Stimulated activated CD8-positive, alpha-beta memory T cell treated with anti-CD3 and anti-CD28 coated beads, Interleukin-2, amount 100 ng/mL, for 1 hour (primary cell): ENCODE results near the gene SLC25A20.
"Not testable (repeated sequence)": the region's sequence is repeated elsewhere in the genome, so short reads cannot be mapped to it uniquely, and the experiment has no call there.

Experiments used
- DNase-seq, 2 donors: peaks; one replicate each; pipeline ENCODE4 v3.0.0-alpha.2; 2020; ENCODE audit warnings: low read depth in 2 of 2

The SLC25A20 gene, protein sequence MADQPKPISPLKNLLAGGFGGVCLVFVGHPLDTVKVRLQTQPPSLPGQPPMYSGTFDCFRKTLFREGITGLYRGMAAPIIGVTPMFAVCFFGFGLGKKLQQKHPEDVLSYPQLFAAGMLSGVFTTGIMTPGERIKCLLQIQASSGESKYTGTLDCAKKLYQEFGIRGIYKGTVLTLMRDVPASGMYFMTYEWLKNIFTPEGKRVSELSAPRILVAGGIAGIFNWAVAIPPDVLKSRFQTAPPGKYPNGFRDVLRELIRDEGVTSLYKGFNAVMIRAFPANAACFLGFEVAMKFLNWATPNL

DNA sequence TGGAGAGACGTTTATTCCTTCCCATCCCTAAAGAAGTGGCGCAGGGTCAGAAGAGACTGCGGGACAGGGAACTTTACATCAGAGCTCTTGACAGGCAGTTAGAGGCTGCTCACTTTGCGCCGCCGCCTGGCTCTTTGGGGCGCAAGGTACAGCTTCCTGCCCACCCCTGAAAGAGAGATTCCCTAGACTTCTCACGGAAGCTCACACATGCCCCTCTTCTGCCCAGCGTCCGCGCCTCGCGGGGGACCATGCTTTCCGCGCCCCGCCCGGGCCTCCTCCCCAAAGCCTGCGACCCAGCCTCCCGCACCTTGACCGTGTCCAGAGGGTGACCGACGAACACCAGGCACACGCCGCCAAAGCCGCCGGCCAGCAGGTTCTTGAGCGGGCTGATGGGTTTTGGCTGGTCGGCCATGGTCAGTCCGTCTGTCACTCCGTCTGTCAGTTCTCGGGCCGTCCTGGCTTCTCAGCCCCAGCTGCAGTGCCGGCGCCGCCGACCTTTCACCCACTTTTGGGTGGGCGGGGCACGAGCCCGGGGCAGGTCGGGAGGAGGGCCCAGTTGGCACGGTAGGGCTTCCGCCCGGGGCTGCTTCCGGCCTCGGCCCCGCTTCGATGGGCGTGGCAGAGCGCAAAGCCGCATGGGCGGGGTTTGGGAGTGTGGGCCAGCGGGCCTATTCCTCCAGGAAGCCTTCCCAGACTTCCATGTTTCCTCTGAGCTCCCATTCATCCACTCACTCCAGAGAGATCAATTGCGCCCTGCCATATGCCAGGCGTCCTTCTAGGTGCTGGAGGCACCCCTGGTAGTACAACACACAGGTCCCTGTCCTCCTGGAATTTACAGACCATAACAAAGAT lies at the start of gene SLC25A20:
Gene SLC25A20 (minus strand): TSS at position 500 of the 852 bp plus-strand sequence. CDS start 88 bp downstream, at position 412.
- DNase-seq, result peak; percentile 79 to 83

DNA sequence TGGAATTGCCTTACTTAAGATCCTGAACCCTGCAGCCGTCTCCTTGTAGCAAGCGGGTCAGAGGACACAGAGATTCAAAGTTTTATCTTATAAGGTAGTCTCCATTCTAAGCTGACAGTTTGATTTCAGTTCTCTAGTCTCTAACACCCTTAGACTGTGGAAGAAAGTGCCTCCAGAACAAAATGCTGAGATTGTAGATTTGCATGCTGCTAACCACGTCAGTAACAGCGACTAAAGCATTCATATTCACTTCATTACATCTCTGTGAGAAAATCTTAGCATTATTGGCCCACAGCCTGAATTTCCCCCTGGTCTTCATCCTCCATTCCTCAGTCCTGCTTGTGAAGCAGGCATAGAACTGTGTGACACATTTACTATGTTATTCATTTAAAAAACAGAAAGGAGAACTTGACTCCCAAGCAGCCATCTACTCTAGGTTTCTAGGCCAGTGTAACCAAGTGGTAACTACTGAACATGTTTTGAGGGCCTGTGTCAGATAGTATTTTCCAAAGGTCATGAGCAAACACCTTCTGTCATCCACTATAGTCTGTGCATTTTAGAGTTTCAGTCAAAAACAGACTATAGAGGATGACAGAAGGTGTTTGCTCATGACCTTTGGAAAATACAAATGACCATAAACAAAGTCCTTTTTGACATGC lies 47.3 kb upstream of the SLC25A20 start:
- no peak for DNase-seq

DNA sequence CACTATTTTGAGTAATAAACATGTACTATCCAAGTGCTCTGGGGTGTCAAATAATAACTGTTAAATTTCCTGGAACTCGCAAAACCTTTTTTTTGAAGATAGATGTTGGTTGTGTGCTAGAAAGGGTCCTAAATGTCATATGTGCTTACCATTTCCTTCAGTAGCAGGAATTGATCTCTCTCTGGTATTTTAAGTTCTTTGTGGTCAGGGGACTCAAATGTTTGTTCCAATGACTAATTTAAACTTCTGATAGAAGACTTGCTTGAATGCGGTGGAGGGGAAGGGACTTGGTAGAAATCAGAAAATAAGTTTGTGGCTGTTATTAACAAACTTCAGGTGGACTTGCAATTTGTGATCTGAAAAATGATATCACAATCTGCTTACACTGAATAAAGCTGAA lies 46.8 kb upstream of the SLC25A20 start:
- DNase-seq, result no peak

DNA sequence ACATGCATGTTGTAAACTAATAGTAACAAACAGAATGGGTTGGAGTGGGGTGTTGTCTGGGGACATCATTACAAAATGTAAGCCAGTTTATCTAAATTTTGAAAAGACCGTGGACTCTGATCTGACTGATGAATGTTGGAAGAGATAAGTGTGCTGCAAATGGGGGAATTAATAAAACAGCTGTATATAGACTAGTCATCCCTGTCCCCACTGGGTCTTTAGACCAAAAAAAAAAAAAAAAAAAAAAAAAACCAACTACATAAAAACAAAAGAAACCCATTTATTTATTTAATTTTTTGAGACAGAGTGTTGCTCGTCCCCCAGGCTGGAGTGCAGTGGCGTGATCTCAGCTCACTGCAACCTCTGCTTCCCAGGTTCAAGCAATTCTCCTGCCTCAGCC lies 40.0 kb upstream of the SLC25A20 start:
- no peak for DNase-seq

DNA sequence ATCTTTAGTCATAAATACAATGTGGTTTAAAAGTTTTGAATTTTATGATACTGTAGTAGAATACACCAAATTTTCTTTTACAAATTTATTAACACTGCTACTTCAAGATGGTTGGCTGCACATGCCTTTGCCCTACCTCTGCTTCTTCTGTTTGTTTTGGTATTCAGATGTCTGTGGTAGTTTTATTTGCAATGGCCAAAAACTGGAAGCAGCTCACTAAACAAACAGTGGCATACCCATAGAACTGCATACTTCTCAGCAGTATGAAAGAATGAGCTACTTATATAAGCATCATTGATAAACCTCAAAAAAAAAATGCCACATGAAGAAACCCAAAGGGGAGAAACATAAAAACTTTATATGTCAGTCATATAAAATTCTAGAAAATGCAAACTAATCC lies 39.5 kb upstream of the SLC25A20 start:
- no peak for DNase-seq

DNA sequence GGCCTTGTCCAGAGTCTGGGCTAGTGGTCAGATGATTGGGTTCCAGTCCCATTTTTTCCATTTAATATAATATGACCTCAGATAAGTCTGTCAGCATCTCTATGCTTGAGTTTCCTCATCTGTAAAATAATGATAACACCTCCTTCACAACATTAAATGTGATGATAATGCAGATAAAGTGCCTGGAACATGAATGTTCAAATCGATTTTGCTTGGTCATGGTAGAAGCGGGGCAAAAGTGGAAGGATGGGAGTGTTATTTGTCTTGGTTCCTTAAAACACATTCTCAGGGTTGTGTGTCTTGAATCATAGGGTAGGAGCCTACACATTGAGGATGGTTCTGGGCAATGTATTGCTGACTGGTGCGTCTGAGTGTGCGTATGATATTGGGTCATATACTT lies 36.8 kb upstream of the SLC25A20 start:
- DNase-seq, result no peak

DNA sequence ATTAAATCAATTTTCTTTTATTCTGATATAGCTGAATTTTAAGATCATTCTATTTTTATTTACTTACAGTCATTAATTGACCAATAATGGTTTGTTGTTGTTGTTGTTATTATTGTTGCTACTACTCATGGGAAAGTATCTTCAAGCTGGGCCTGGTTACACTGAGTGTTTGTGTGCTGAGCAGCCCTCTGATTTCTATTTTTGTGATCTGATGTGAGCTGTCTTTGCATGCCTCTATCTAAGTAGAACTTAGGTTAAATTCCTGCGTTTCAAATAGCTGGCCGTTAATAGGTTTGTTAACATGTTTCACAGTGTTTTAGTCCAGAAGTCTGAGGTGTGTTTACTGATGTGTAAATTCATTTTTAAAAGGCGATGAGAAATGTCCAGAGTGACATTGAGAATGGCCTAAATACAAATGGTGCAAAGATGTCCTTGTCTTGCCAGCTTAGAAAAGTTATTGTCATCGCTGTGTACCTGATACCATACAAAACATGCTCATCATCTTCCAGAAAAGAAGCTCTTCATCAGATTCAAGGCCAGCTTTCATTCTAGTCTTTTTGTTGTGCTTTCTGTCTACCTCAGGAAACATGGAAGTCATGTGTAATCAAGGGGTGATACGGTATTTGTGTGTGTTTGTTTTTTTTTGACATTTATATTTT lies 35.8 kb upstream of the SLC25A20 start:
- DNase-seq, result no peak

DNA sequence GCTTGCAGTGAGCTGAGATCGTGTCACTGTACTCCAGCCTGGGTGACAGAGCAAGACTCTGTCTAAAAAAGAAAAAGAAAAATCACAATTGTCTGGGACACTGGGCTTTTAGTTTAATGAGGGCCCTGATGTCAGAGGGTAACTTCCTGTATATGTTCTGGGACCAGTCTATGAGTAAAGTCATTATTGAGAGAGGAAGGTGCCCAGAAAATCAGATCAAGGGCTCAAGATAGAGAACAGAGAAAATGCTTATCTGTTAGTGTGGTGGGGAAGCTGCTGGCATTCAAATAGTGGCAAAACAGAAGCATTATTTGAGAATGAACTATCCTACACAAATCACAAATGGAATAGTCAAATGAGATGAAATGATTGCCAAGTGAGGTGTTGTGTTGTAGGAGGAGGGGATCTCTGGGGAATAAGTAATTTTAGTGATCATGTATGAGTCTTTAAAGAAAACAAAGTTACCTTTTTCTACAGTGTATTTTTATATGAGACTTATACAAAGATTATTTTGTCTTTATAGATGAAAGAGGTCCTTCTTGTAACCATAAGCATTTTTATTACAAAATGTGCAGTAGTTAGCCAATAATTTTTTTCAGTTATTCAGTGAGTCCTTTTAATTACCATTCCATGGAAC lies 33.4 kb upstream of the SLC25A20 start:
- DNase-seq, result no peak

DNA sequence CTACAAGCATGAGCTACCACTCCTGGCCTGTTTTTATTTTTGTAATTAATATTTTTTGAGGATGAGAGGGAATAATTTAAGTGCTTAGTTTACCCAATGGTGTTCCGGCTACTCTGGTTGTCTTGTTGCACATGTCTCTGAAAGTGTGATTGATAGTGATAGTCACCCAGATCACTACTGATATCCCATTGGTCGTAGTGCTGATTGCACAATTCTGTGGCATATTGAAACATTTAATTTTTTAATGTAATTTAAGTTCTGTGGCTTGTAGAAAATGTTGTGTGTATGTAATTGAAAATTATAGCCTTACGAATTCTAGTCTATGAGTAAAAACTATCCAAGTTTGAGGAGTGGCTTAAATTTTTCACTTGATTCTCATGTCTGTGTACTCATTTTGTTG lies 31.9 kb upstream of the SLC25A20 start:
- DNase-seq, result no peak

DNA sequence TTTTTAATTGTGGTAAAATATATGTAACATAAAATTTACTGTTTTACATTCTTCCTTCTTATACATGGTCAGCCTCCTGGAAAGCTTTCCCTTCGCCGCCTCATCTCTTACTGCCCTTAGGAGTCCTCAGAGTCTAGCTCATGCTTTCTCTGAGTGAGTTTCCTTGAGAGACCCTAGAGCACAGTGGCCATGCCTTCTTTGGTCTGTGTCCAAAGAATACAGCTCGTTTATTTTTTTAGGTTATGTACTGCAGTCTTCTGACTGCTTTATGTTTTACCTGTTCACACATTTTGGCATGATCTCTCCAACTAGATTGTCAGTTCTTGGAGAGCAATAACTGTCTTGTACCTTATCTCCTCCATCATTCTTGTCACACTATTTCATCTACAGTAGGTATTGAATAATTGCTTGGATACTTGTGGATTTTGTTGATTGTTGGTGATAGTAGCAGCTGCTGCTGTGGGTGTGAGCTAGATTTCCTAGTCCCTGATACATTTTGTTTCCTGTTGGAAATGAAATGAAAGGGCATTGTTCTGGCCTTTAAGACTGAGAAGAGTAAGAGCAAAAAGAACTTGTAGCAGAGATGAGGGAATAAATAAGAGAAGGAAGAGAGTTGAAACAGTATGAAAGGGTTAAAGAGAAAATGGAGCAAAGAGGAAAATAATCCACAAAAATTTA lies 30.8 kb upstream of the SLC25A20 start:
- no peak for DNase-seq

DNA sequence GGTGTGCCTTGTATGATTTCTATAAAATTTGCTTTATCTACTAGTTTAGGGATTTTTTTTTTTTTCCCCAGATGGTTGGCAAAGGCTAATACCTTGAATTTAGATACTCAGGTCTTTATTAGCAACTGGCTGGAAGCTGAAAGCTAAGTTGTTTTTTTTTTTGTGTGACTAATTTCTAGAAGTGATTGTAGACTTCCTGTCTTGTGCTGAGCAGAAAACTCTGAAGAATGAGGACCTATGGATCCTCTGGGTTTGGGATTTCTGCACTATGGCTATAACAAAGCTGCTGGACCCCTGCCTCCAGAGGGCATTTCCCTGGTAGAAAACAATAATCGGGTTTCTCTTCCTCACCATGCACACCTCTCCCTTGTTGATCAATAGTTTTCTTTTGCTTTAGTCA lies 30.0 kb upstream of the SLC25A20 start:
- no peak for DNase-seq

DNA sequence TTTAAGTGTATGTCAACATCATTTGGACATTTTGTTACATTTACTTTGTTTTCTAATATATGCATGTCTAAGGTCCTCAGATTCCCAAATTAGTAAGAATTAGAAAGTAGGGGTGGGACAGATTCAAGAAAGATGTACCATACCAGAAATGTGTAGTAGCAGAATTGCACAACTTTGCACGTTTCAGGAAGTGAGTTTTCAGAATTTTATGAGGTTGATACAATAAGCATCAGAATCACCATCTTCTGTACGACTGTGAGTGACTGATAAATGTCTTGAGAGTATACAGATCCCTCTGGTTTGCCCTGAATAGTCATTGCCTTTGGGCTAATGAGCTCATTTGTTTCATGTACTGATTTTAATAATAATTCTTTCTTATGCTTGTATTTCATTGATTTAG lies 29.2 kb upstream of the SLC25A20 start:
- DNase-seq, result no peak

DNA sequence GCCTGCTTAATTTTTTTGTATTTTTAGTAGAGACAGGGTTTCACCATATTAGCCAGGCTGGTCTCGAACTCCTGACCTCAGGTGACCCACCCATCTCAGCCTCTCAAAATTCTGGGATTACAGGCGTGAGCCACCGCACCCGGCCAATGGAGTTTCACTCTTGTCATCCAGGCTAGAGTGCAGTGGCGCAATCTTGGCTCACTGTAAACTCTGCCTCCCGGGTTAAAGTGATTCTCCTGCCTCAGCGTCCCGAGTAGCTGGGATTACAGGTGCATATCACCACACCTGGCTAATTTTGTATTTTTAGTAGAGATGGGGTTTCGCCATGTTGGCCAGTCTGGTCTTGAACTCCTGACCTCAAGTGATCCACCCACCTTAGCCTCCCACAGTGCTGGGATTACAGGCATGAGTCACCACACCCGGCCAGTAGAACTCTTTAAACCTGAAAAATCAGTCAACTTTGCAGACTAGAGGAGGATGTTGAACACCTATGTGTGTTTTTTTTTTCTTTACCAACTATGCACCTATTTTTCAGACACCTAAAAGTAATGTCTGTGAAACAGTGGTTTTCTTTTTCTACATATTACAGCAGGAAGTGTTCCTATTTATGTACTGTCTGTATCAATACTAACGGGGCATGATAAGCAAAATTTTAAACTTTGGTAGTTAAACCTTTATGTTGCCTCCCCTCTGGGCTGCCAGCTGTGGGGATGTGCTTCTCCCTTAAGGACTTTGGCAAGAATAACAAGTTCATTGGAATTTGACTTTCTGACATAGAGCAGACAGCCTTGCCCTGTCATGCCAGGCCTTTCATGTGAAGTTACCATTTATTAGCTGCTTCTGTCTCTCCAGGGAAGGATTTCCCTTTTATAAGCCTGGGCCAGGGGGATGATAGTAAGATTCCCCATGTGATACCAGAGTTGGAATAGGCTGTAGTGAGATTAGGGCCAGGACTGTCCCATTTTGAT lies 28.0 kb upstream of the SLC25A20 start:
- DNase-seq, result no peak

DNA sequence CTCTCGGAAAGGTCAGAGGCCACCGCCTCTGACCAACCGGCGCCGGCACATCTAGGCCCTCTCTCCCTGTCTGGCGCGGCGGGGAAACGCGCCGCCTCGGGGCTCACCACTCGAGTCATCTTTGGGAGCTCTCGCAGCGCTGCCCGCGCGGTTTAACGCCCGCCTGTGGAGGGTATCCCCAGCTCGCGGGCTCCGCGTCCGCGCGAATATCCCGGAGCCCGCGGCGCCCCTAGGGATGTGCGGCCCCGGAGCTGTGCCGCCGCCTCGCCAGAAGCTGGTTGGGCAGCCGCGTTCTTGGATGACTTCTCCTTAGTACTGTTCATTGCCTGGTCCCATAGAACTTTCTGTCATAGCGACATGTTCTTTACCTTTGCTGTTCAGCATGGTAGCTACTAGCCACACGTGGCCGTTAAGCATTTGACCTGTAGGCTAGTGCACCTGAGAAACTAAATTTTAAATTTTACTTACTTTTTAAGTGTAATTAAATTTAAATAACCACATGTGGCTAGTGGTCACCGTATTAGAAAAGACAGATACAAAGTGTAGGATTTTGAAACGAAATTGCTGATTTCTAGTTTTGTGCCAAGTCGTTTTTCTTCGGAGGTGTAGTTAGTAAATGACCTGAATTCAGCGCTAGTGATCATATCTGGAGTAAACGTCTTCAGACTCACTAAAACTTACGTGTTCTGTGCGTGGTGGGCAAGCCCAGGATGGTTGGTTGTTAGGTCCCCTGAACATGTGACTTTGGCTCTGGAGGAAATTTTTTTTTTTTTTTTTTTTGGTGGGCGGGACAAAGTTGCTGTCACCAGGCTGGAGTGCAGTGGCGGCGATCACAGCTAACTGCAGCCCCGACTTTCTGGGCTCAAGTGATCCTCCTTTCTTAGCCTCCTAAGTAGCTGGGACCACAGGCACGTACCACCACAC lies 20.8 kb upstream of the SLC25A20 start:
- peak; percentile 10 to 16 for DNase-seq

DNA sequence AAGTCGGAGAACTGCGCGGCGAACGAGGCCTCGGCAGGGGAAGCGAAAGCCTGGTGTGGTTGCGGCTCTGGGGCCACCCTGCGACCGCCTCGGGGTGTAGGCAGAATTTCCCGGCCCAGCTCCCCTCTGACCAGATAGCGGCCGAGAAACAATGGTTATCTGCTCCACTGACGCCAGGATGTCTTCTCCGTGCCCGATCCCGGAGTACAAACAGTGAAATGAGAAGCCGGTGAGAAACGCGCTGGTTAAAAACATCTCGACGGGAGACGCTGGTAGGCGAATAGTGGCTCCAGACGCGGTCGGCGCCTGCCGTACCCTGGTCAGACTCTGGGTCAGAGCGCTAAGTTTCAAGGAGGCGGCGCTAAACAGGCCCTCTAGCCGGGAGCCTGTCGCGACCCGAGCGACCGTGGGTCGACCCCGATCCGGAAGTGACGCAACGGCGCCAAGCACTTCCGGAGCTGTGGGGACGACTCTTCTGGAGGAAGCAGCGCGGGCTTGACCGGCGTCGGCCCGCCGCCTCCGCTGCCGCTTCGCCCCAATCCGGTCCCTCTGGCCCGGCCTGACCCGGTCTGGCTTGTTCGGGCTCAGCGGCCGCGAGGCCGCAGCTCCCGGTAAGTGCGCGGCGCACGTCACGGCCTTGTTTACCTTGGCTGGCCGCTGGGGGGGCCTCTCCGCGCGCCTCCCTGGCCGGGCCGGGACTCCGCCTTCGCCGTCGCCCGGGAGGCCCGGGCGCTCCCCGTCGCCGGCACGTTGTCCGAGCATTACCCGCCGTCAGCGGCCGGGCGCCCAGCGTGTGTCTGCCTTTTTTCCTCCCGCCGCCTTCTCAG lies 19.9 kb upstream of the SLC25A20 start, which contains the start of gene ARIH2:
Gene ARIH2 (plus strand): TSS at position 455 of the 827 bp plus-strand sequence. CDS start 8,717 bp downstream, outside the sequence.
- peak; percentile 73 to 74 for DNase-seq

DNA sequence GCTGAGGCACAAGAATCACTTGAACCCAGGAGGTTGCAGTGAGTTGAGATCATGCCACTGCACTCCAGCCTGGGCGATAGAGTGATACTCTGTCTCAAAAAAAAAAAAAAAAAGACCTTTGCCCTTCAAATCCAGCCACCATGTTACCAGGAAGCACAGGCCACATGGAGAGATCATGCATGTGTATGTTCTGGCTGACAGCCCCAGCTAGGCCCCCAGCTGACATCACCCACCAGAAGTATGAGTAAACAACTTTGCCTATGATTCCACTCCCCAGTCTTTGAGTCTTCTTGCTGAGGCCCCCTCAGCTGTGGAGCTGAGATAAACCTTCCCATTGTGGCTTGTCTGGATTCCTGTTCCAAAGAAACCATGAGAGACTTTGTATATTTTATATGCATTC lies 16.6 kb upstream of the SLC25A20 start:
- no peak for DNase-seq

DNA sequence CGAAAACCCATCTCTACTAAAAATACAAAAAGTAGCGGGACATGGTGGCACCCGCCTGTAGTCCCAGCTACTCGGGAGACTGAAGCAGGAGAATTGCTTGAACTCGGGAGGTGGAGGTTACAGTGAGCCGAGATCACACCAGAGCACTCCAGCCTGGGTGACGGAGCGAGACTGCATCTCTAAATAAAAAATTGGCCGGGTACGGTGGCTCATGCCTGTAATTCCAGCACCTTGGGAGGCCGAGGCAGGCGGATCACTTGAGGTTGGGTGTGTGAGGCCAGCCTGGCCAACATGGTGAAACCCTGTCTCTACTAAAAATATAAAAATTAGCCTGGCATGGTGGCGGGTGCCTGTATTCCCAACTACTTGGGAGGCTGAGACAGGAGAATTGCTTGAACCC lies 8.3 kb upstream of the SLC25A20 start:
- not testable (repeated sequence) for DNase-seq

DNA sequence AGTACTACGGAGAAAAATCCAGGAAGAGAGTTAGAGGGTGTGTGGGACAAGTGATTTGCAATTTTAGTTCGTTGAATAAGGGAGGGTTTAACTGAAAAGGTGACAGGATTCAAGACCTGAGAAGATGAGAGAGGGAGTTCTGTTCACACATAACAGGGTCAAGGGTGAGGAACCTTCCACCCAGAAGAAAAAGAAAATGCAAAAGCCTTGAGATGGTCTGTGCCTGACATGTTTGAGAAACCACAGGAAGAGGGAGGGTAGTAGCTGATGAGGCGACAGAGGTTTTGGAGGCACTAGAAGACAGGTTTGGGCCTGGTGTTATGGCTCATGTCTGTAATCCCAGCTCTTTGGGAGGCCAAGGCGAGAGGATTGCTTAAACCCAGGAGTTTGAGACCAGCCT lies 591 bp upstream of the SLC25A20 start:
- no peak for DNase-seq
